Mesothelial cell of epicardium (in vitro differentiated cells): Measurements from ENCODE around the gene GPR183. TPM values are rescaled to one million over a fixed set of nuclear protein-coding genes. Genes with fewer than 3 reads are reported as not detected.

ENCODE experiments used
- DNase-seq, 2 experiments: peaks; one replicate each; pipeline ENCODE4 v3.0.0; 2021; ENCODE audit warnings: low spot score in 2 of 2; ENCODE audit not compliant: unreplicated experiment in 2 of 2
- H3K27ac Mint-ChIP-seq: 2 replicates; pipeline ENCODE4 v1.8.0; 2021; ENCODE audit warnings: mixed read lengths
- H3K27me3 Mint-ChIP-seq: 2 replicates; pipeline ENCODE4 v1.8.0; 2021; ENCODE audit warnings: low read depth, mixed read lengths
- H3K36me3 Mint-ChIP-seq: 2 replicates; pipeline ENCODE4 v1.8.0; 2021; ENCODE audit warnings: mixed read lengths
- H3K4me1 Mint-ChIP-seq: 2 replicates; pipeline ENCODE4 v1.8.0; 2021; ENCODE audit warnings: mixed read lengths
- H3K4me3 Mint-ChIP-seq: 2 replicates; pipeline ENCODE4 v1.8.0; 2021; ENCODE audit warnings: mild to moderate bottlenecking, moderate library complexity, mixed read lengths
- H3K9me3 Mint-ChIP-seq: 2 replicates; pipeline ENCODE4 v1.8.0; 2021; ENCODE audit warnings: mixed read lengths
- CTCF ChIP-seq: fragments of 200-600 bp; sonication (generic); IDR thresholded peaks from one replicate; pipeline ENCODE4 v1.5.0; 2021; ENCODE audit warnings: antibody characterized with exemption; ENCODE audit not compliant: unreplicated experiment
- total RNA-seq: library from RNA; stranded (reverse); gene quantifications from 3 replicates; pipeline ENCODE4 v1.2.1, GENCODE V29; 2021

The GPR183 gene
- total RNA-seq, 1 donor from 2014 or later, result 0.25 TPM

GRCh38 chr13:99293178-99293577, 14.0 kb downstream of the GPR183 start:
- H3K36me3 Mint-ChIP-seq, result peaks cover 2% of the 10 kb centered on the region
- no peak overlapping the region for H3K27ac Mint-ChIP-seq
- DNase-seq, result no peak
- H3K9me3 Mint-ChIP-seq, result no peaks in the 10 kb centered on the region
- peaks cover 8% of the 10 kb centered on the region for H3K4me1 Mint-ChIP-seq
- no peak for TF ChIP-seq CTCF
- H3K4me3 Mint-ChIP-seq, result no peak overlapping the region
- no peaks in the 10 kb centered on the region for H3K27me3 Mint-ChIP-seq

DNA sequence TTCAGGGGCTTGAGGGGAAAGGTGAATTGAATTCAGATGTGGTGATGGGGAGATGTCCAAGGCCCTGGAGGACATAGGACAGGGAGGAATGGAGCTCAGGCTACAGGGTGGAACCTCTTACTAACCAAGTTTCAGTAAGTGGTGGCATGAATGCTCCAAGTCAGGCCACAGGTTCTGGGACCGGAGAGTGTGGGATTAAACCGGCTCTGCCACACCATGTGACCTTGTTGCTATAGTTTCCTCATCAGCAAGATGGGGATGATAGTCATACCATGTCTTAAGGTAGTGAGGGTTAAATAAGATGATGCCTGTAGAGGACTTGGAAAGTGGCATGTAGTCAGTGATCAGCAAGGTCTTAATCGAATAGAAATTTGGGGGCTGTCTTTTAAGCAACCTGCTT, 16.3 kb downstream of the GPR183 start:
- H3K4me1 Mint-ChIP-seq, result no peaks in the 10 kb centered on the region
- DNase-seq, result no peak
- no peak overlapping the region for H3K4me3 Mint-ChIP-seq
- H3K36me3 Mint-ChIP-seq, result peaks cover 5% of the 10 kb centered on the region
- no peak for TF ChIP-seq CTCF
- no peaks in the 10 kb centered on the region for H3K27me3 Mint-ChIP-seq
- H3K9me3 Mint-ChIP-seq, result no peaks in the 10 kb centered on the region
- H3K27ac Mint-ChIP-seq, result no peak overlapping the region

- H3K4me1 Mint-ChIP-seq, result no peaks in the 10 kb centered on the region
- TF ChIP-seq CTCF, result no peak
- no peaks in the 10 kb centered on the region for H3K9me3 Mint-ChIP-seq
- no peak overlapping the region for H3K4me3 Mint-ChIP-seq
- H3K27ac Mint-ChIP-seq, result no peak overlapping the region
- no peaks in the 10 kb centered on the region for H3K27me3 Mint-ChIP-seq
- DNase-seq, result no peak
- peaks cover 5% of the 10 kb centered on the region for H3K36me3 Mint-ChIP-seq
Observed at GRCh38 chr13:99289674-99290337, 17.4 kb downstream of the GPR183 start.

DNA sequence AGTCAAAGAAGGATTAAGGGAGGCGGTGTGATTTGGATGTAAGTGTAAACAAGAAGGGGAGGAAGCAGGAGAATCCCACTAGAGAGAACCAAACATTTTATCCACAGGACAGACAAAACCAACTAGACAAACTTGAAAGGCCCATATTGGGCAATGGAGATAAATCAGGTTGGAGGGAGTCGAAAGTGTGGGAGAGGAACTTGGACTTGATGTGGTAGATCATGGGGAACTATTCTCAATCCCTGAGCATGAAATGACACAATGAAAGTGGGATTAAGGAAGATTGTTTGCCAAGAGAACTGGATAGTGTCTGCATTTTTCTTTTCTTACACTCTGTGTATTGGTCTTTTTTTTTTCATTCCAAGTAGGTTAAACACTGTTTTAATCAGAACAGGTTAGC, 17.9 kb downstream of the GPR183 start:
- H3K36me3 Mint-ChIP-seq, result peaks cover 5% of the 10 kb centered on the region
- H3K4me1 Mint-ChIP-seq, result peaks cover 3% of the 10 kb centered on the region
- no peaks in the 10 kb centered on the region for H3K27me3 Mint-ChIP-seq
- H3K27ac Mint-ChIP-seq, result no peak overlapping the region
- no peak for DNase-seq
- TF ChIP-seq CTCF, result no peak
- H3K9me3 Mint-ChIP-seq, result no peaks in the 10 kb centered on the region
- no peak overlapping the region for H3K4me3 Mint-ChIP-seq

- DNase-seq, result no peak
- H3K27me3 Mint-ChIP-seq, result no peaks in the 10 kb centered on the region
- H3K4me3 Mint-ChIP-seq, result no peak overlapping the region
- no peaks in the 10 kb centered on the region for H3K9me3 Mint-ChIP-seq
- peaks cover 3% of the 10 kb centered on the region for H3K4me1 Mint-ChIP-seq
- no peak for TF ChIP-seq CTCF
- H3K27ac Mint-ChIP-seq, result peak overlapping the region; percentile 36
- peaks cover 5% of the 10 kb centered on the region for H3K36me3 Mint-ChIP-seq
Observed at GRCh38 chr13:99288089-99288488, 19.1 kb downstream of the GPR183 start.

GRCh38 chr13:99287551-99287950, 19.6 kb downstream of the GPR183 start:
- Mint-ChIP-seq H3K4me1 (peaks cover 6% of the 10 kb centered on the region), H3K36me3 (peaks cover 3% of the 10 kb centered on the region), H3K27me3 (no peaks in the 10 kb centered on the region), H3K27ac (no peak overlapping the region), H3K4me3 (no peak overlapping the region), H3K9me3 (no peaks in the 10 kb centered on the region)
- TF ChIP-seq CTCF, result no peak
- no peak for DNase-seq
